ENCODE results near the gene CEP20. TPM values are rescaled to one million over a fixed set of nuclear protein-coding genes. Genes with fewer than 3 reads are reported as not detected.

Gene CEP20
- total RNA-seq, 1 donor from 2014 or later = 36.9 TPM

DNA sequence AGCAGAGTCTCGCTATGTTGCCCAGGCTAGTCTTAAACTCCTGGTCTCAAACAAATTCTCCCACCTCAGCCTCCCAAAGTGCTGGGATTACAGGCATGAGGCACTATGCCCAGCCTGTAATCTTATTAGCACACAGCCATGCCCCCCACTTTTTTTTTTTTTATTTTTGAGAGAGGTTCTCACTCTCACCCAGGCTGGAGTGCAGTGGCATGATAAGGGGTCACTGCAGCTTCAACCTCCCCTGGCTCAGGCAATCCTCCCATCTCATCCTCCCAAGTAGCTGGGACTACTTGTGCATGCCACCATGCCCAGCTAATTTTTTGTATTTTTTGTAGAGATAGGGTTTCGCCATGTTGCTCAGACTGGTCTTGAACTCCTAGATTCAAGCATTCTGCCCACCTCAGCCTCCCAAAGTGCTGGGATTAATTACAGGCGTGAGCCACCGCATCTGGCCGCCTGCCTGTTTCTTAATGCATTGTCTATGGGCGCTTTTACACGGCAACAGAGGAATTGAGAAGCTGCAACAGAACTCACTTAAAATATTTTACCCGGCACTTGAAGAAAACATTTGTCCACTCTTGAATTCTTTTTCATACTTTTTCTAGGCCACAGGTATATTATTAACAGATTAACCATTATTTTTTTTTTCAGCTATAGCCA lies 8.8 kb upstream of the CEP20 start:
- no peak overlapping the region for H3K4me3 ChIP-seq (ENCODE audit: low read depth, low read length)
- TF ChIP-seq, protein P1, sequence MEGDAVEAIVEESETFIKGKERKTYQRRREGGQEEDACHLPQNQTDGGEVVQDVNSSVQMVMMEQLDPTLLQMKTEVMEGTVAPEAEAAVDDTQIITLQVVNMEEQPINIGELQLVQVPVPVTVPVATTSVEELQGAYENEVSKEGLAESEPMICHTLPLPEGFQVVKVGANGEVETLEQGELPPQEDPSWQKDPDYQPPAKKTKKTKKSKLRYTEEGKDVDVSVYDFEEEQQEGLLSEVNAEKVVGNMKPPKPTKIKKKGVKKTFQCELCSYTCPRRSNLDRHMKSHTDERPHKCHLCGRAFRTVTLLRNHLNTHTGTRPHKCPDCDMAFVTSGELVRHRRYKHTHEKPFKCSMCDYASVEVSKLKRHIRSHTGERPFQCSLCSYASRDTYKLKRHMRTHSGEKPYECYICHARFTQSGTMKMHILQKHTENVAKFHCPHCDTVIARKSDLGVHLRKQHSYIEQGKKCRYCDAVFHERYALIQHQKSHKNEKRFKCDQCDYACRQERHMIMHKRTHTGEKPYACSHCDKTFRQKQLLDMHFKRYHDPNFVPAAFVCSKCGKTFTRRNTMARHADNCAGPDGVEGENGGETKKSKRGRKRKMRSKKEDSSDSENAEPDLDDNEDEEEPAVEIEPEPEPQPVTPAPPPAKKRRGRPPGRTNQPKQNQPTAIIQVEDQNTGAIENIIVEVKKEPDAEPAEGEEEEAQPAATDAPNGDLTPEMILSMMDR (IDR thresholded peaks at IDR 0.05; ENCODE audit: insufficient read depth, low read length, poor library complexity, severe bottlenecking) = no peak
- no peaks in the 10 kb centered on the region for H3K36me3 ChIP-seq (ENCODE audit: control insufficient read depth, insufficient read depth, low read length)
- H3K27me3 ChIP-seq (ENCODE audit: control insufficient read depth, insufficient read depth, low read length) = no peaks in the 10 kb centered on the region
- DNase-seq (ENCODE audit: low read depth) = no peak

DNA sequence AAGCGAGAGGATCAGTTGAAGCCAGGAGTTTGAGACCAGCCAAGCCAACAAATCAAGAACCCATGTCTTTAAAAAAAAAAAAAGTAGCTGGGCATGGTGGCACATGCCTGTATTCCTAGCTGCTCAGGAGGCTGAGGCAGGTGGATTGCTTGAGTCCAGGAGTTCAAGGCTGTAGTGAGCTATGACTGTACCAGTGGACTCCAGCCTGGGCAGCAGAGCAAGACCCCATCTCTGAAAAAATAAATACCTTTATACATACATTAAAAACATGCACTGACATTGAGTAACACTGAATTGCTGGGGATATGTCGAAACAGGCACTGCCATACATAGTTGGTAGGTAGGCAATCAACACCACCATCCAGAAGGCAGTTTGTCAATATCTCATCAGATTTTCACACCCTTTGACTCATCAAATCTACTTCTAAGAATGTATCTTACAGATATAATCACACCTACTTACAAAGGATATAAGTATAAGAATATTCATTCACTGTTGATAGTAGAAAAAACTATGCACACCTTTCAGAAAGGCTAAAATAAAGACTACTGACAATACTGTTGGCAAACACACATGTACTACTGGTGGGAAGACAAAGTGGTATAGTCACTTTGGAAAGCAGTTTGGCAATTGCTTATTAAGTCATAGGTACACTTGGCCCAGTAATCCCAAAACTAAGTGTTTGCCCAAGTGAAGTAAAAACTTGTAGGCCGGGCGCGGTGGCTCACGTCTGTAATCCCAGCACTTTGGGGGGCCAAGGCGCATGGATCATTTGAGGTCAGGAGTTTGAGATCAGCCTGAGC lies 6.4 kb upstream of the CEP20 start:
- DNase-seq (ENCODE audit: low read depth) = no peak
- Histone ChIP-seq H3K36me3 (ENCODE audit: control insufficient read depth, insufficient read depth, low read length) (no peaks in the 10 kb centered on the region), H3K4me3 (ENCODE audit: low read depth, low read length) (no peak overlapping the region), H3K27me3 (ENCODE audit: control insufficient read depth, insufficient read depth, low read length) (no peaks in the 10 kb centered on the region)
- TF ChIP-seq, protein P1 (IDR thresholded peaks at IDR 0.05; ENCODE audit: insufficient read depth, low read length, poor library complexity, severe bottlenecking) = no peak

DNA sequence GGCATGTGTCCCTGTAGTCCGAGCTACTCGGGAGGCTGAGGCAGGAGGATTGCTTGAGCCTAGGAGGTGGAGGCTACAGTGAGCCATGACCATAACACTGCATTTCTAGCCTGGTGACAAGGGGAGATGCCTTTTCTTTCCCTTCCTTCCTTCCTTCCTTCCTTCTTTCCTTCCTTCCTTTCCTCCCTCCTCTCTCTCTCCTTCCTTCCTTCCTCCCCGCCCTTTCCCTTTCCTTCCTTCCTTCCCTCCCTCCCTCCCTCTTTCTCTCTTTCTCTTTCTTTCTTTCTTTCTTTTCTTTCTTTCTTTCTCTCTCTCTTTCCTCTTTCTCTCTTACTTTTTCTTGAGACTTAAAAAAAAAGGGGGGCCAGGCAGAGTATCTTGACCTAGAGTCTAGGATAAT lies 3.1 kb upstream of the CEP20 start:
- no peaks in the 10 kb centered on the region for H3K27me3 ChIP-seq (ENCODE audit: control insufficient read depth, insufficient read depth, low read length)
- DNase-seq (ENCODE audit: low read depth) = no peak
- no peak overlapping the region for H3K4me3 ChIP-seq (ENCODE audit: low read depth, low read length)
- TF ChIP-seq, protein P1 (IDR thresholded peaks at IDR 0.05; ENCODE audit: insufficient read depth, low read length, poor library complexity, severe bottlenecking) = no peak
- H3K36me3 ChIP-seq (ENCODE audit: control insufficient read depth, insufficient read depth, low read length) = no peaks in the 10 kb centered on the region

DNA sequence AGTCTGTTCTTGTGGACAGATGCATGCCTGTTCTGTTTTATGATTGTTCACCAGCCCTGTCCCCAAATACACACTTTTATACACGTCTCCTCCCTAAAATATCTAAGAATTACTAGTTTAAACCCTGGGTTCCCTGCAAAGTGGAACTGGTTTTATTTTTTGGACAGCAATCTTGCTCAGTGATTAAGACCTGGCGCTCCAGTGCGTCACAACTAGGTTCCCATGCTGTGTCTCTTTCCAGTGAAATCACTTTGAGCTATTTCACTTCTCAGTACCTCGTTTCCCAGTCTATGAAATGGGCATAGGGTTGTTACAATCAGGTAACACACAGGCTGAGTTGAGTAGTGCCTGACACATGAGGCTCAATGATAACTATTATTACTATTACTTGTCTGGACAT lies 1.1 kb downstream of the CEP20 start:
- no peaks in the 10 kb centered on the region for H3K36me3 ChIP-seq (ENCODE audit: control insufficient read depth, insufficient read depth, low read length)
- no peak for DNase-seq (ENCODE audit: low read depth)
- TF ChIP-seq, protein P1 (IDR thresholded peaks at IDR 0.05; ENCODE audit: insufficient read depth, low read length, poor library complexity, severe bottlenecking) = no peak
- H3K27me3 ChIP-seq (ENCODE audit: control insufficient read depth, insufficient read depth, low read length) = no peaks in the 10 kb centered on the region
- peak overlapping the region; percentile 55 for H3K4me3 ChIP-seq (ENCODE audit: low read depth, low read length)

DNA sequence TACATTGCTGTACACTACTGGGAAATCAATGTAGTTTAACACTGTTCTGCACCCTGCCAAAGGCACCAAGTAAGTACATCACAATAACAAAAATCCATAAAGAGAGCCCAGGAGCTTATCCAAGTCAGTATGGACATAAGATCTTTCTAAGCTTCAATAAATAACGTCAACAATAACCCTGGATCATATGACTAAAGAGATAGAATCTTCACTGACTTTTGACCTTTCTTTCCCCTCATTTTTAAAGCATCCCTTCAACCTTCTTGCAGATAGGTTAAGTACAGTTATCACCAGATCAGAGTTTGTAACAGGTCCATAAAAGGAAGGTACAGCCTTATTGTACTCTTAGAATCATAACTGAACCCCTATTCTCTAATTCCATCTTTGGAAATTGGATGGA lies 2.3 kb downstream of the CEP20 start:
- no peak overlapping the region for H3K4me3 ChIP-seq (ENCODE audit: low read depth, low read length)
- H3K27me3 ChIP-seq (ENCODE audit: control insufficient read depth, insufficient read depth, low read length) = no peaks in the 10 kb centered on the region
- no peak for DNase-seq (ENCODE audit: low read depth)
- no peaks in the 10 kb centered on the region for H3K36me3 ChIP-seq (ENCODE audit: control insufficient read depth, insufficient read depth, low read length)
- TF ChIP-seq, protein P1 (IDR thresholded peaks at IDR 0.05; ENCODE audit: insufficient read depth, low read length, poor library complexity, severe bottlenecking) = no peak
